ENCODE data around the gene PCNX3.

PCNX3 gene

DNA sequence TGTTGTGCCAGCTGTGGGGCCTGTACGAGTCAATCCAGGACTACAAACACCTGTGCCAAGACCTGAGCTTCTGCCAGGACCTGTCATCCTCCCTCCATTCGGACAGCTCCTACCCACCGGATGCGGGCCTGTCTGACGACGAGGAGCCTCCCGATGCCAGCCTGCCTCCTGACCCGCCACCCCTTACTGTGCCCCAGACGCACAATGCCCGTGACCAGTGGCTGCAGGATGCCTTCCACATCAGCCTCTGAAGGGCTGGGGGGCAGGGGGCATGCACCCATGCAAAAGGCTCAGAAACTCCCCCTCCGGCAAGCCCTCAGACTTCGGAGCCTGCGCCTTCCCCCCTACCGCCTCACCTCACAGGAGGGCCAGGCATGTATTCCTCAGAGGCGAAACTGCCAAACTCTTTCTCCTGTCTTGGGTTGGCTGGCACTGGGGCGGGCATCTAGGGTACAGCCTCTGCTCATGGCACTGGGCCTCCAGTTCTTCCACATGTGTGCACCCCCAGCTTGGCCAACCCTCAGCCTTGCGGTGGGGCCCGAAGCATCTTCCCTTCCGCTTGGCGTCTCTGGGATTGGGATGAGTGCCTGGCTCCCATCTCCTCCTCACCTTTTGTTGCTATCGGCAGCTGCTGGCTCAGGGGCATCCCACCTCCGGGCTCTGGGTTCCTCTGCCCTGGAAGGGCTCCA is 42.0 kb upstream of the PCNX3 start:
- TF ChIP-seq, protein P1, sequence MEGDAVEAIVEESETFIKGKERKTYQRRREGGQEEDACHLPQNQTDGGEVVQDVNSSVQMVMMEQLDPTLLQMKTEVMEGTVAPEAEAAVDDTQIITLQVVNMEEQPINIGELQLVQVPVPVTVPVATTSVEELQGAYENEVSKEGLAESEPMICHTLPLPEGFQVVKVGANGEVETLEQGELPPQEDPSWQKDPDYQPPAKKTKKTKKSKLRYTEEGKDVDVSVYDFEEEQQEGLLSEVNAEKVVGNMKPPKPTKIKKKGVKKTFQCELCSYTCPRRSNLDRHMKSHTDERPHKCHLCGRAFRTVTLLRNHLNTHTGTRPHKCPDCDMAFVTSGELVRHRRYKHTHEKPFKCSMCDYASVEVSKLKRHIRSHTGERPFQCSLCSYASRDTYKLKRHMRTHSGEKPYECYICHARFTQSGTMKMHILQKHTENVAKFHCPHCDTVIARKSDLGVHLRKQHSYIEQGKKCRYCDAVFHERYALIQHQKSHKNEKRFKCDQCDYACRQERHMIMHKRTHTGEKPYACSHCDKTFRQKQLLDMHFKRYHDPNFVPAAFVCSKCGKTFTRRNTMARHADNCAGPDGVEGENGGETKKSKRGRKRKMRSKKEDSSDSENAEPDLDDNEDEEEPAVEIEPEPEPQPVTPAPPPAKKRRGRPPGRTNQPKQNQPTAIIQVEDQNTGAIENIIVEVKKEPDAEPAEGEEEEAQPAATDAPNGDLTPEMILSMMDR (IDR thresholded peaks at IDR 0.05; ENCODE audit: low read depth, low read length, missing control alignments), result no peak
- DNase-seq (ENCODE audit: low read depth), result no peak
- H3K4me3 ChIP-seq (ENCODE audit: low read depth, low read length), result peak overlapping the region; percentile 92

DNA sequence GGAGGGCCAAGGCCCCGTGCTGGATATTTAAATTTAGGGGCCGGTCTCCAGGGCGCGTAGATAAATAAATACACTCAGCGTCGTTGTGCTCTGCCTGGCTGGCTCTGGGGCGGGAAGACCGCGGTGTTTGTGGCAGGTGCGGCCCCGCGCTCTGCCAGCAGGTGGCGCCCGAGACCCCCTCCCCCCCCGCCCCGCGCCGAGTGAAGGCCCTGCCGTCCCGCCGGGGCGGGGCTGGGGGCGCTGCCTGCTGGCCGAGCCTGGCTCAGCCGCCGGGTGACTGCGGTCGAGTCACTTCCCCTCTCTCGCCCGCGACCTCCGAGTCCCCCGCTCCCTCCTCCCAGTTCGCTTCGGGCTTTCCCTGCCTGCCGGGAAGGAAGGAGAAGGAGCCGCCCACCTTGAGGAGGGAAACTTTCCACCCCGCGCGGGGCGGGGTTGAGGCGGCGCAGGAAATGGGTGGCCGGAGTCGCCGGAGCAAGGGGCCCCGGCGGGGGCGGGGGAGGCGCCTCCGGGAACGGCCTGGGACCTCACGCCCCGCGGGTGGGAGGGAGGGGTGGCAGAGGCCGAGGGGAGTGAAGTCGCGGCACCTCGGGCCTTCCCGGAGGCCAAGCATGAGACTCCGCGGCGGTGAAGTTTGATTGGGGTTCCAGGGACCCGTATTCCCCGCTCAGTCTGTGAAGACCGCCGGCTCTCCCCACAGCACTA is 41.3 kb upstream of the PCNX3 start:
- TF ChIP-seq, protein P1 (IDR thresholded peaks at IDR 0.05; ENCODE audit: low read depth, low read length, missing control alignments), result peak; percentile 71
- peak; percentile 87 for DNase-seq (ENCODE audit: low read depth)
- H3K4me3 ChIP-seq (ENCODE audit: low read depth, low read length), result peak overlapping the region; percentile 92

DNA sequence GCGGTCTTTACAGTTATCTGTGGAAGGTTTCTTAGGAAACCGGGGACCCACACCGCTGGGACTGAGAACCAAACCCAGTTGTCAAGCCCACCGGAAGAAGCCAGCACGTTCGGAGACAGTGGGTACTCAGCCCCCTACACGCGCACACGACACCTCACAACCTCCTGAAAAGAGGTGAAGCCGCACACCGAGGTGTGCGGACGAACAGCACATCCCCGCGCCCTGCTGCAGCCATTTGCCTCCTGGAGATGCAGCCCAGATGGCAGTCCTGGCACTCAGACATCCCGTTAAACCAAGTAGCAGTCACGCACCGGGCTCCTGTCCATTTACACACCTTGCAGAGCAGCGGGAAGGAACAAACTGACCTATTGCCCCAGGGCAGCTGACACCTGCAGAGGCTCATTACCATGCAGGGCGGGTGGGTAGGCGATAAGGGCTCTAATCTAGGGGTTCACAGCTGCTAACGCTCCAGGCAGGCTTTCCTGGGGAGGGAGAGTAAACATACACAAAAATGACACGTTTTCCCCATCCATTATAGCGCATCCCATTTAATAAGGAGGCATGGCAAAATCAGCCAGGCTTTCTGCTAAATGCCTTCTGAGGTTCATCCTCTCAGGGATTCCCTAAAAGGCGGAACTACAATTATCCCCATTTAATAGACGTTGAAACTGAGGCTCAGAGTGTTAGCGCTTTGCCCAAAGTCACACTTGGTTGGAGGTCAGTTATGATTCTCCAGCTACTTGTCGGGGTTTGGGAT is 40.6 kb upstream of the PCNX3 start:
- H3K4me3 ChIP-seq (ENCODE audit: low read depth, low read length), result peak overlapping the region; percentile 90
- TF ChIP-seq, protein P1 (IDR thresholded peaks at IDR 0.05; ENCODE audit: low read depth, low read length, missing control alignments), result no peak
- DNase-seq (ENCODE audit: low read depth), result no peak

DNA sequence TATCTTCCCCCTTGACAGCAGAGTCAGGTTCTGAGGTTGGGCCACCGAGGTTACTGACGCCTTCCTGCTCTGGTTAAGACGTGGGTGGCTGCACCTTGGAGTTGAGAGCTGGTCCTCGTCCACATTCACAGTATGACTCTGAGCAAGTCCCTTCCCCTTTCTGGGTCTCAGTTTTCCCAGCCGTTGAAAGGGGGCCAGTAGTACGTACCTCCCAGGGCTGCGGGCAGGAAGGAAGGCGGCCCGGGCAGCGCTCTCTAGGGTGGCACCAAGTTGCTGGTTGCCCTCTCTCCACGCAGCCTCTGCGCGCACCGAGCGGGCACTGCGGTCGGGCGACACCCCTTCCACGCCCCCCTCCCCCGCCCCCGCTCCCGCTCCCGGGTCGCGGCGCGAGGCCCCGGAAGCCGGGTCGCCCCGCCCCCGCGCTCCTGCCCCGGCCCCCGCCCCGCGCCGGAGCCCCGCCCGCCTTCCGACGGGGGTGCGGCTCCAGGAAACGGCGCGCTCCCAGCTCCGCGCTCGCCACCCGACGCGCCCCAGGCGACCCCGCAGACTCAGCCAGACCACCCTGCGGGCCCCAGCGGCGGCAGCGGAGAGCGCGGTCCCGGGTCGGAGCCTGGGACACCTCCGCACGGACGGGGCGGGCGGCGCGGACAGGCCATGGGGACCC is 39.9 kb upstream of the PCNX3 start, which contains the start of gene EHBP1L1:
EHBP1L1 (plus strand) TSS at position 486 of the 664 bp plus-strand sequence. CDS start 250 bp downstream, outside the sequence.
- H3K4me3 ChIP-seq (ENCODE audit: low read depth, low read length), result peak within 1 kb of the TSS; percentile 90
- peak; percentile 75 for DNase-seq (ENCODE audit: low read depth)

DNA sequence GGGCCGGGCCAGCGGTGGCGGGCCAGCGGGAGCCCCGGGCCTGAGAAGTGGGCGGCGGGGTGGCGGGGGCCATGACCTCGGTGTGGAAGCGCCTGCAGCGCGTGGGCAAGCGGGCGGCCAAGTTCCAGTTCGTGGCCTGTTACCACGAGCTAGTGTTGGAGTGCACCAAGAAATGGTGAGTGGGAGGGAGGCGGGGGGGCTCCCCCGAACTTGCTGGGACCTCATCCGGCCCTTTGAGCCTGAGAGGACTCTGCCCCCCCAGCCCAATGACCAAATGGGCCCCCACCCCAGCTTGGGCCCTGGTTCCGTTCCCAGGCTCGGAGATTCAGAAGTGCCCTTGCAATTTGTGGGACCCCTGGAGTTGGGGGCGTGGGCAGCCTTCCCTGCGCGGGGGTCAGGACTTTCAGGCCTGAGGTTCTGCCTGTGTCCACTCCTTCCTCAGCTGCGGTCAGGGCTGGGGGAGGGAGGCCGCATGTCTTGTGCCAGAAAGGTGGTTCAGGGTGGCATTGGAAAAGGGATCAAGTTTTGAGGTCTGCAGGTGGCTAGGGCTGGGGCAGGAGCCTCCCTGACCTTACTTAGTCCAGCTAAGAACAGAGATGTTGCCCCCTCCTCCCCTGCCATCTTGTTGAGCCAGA is 39.2 kb upstream of the PCNX3 start:
- TF ChIP-seq, protein P1 (IDR thresholded peaks at IDR 0.05; ENCODE audit: low read depth, low read length, missing control alignments), result no peak
- peak overlapping the region; percentile 90 for H3K4me3 ChIP-seq (ENCODE audit: low read depth, low read length)
- DNase-seq (ENCODE audit: low read depth), result no peak

More for the DNA sequence above, 39.9 kb upstream of the PCNX3 start, which contains the start of gene EHBP1L1:
- TF ChIP-seq, protein P1 (IDR thresholded peaks at IDR 0.05; ENCODE audit: low read depth, low read length, missing control alignments), result no peak

All from GM12864 (cell line).